ENCODE results near the gene KLHL7.
"Not testable (repeated sequence)": the region's sequence is repeated elsewhere in the genome, so short reads cannot be mapped to it uniquely, and the experiment has no call there.

The KLHL7 gene

DNA sequence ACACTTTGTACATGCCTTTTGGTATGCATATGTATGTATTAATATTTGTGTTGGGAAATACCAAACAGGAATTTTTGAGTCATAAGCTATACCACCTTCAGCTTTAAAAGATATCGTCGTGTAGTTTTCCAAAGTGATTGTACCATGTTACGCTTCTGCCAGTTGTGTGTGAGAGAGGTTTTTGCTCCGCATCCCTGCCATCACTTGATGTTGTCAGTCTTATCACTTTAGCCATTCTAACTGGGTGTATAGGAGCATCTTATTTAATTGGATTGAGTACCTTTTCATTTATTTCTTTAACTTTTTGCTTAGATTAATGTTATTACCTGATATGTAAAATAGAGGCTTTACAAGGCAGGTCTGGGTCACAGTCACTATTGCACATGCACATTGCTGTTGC is 3.4 kb downstream of the KLHL7 start:
- DNase-seq (ENCODE audit: low read depth) = peak; percentile 7
- Histone ChIP-seq H3K27me3 (replicated peaks; ENCODE audit: control insufficient read depth, insufficient read depth, low read length) (no peaks in the 10 kb centered on the region), H3K4me1 (ENCODE audit: control insufficient read depth, insufficient read depth, low read length) (peaks cover 32% of the 10 kb centered on the region), H3K9ac (ENCODE audit: low read length) (no peak overlapping the region), H3K4me3 (ENCODE audit: low read length) (no peak overlapping the region), H3K9me3 (ENCODE audit: control insufficient read depth, low read length) (no peaks in the 10 kb centered on the region), H3K36me3 (ENCODE audit: control insufficient read depth, insufficient read depth, low read length, severe bottlenecking) (no peaks in the 10 kb centered on the region)

DNA sequence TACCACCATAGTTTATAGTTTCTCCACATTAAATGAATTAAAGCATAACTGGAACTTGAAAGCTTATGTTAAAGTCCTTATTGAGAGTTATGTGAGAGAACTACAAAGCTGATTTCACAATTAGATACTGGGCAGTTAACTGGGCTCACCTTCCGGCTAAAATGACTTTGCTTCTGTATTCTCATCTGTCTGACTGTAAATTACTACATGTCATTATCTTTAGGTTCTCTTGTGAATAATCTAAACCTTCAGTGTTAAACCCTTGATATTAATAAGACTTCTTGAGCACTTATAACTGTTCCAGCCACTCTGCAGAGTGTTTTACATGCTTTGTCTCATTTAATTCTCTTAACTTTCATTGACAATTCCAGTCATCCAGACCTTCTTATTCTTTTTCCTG is 3.9 kb downstream of the KLHL7 start:
- Histone ChIP-seq H3K4me1 (ENCODE audit: control insufficient read depth, insufficient read depth, low read length) (peaks cover 32% of the 10 kb centered on the region), H3K27me3 (replicated peaks; ENCODE audit: control insufficient read depth, insufficient read depth, low read length) (no peaks in the 10 kb centered on the region), H3K4me3 (ENCODE audit: low read length) (no peak overlapping the region), H3K9ac (ENCODE audit: low read length) (no peak overlapping the region), H3K36me3 (ENCODE audit: control insufficient read depth, insufficient read depth, low read length, severe bottlenecking) (no peaks in the 10 kb centered on the region), H3K9me3 (ENCODE audit: control insufficient read depth, low read length) (no peaks in the 10 kb centered on the region)
- no peak for DNase-seq (ENCODE audit: low read depth)

DNA sequence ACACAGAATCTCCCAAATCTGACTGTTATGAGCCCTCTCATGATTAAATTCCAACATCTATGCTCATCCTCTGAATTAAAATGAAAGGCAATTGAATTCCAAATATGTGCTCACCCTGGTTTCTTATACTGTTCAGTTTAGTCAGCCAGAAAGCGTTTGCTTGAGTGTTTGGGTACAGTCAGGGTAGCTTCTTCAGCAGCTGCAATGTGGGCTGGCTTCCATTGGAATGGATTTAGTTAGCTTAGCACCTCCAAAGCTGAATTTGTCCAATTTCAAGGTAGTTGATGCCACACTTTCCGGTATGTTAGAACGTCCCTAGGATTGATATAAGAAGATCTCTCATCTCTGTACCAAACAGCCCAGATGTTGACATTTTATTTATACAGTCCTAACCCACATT is 9.3 kb downstream of the KLHL7 start:
- peak; percentile 44 for DNase-seq (ENCODE audit: low read depth)
- Histone ChIP-seq H3K36me3 (ENCODE audit: control insufficient read depth, insufficient read depth, low read length, severe bottlenecking) (no peaks in the 10 kb centered on the region), H3K9ac (ENCODE audit: low read length) (no peak overlapping the region), H3K9me3 (ENCODE audit: control insufficient read depth, low read length) (no peaks in the 10 kb centered on the region), H3K27me3 (replicated peaks; ENCODE audit: control insufficient read depth, insufficient read depth, low read length) (no peaks in the 10 kb centered on the region), H3K4me1 (ENCODE audit: control insufficient read depth, insufficient read depth, low read length) (peaks cover 32% of the 10 kb centered on the region), H3K4me3 (ENCODE audit: low read length) (no peak overlapping the region)

DNA sequence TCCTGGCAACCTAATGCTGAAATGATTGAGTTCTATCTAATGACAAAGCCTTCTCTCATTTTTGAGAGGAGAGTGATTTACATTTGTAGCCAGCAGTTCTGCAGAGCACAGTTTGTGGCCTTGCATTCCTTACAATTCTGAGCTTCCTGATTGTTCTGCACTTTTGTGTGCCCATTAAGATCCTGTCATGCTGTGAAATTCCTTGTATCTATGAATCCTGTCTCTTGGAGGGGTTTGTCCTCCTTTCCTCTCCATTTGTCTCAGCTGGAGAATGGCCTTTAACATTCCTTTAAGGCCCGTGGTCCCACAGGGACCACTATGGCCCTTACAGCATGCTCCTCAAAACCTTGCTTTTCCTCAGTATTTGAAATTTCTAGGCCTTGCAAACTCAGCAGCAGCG is 10.4 kb downstream of the KLHL7 start:
- DNase-seq (ENCODE audit: low read depth) = peak; percentile 15
- no peak overlapping the region for H3K4me3 ChIP-seq (ENCODE audit: low read length)

DNA sequence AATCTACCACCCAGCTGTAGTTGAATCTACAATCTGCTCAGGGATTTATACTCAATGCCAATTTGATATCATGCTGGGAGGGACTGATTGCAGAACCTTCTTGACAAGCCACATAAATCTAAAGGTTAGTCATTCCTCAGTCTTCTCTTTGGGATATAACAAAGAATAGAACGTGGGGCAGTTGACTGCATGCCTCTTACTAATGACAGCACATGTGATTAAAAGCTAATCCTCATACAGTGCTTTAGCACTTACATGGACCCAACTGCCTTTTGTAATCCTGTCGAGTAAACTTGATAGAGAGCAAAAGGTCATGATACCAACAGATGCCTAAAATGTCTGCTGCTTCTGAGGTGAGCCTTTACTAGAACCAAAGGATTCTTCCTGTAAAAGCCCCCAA is 12.3 kb downstream of the KLHL7 start:
- no peak overlapping the region for H3K9ac ChIP-seq (ENCODE audit: low read length)
- DNase-seq (ENCODE audit: low read depth) = no peak
- H3K4me3 ChIP-seq (ENCODE audit: low read length) = no peak overlapping the region
- no peaks in the 10 kb centered on the region for H3K9me3 ChIP-seq (ENCODE audit: control insufficient read depth, low read length)
- no peaks in the 10 kb centered on the region for H3K27me3 ChIP-seq (replicated peaks; ENCODE audit: control insufficient read depth, insufficient read depth, low read length)
- no peaks in the 10 kb centered on the region for H3K36me3 ChIP-seq (ENCODE audit: control insufficient read depth, insufficient read depth, low read length, severe bottlenecking)
- H3K4me1 ChIP-seq (ENCODE audit: control insufficient read depth, insufficient read depth, low read length) = peaks cover 28% of the 10 kb centered on the region

More for the DNA sequence above, 10.4 kb downstream of the KLHL7 start:
- Histone ChIP-seq H3K9me3 (ENCODE audit: control insufficient read depth, low read length) (no peaks in the 10 kb centered on the region), H3K36me3 (ENCODE audit: control insufficient read depth, insufficient read depth, low read length, severe bottlenecking) (no peaks in the 10 kb centered on the region), H3K4me1 (ENCODE audit: control insufficient read depth, insufficient read depth, low read length) (peaks cover 28% of the 10 kb centered on the region), H3K9ac (ENCODE audit: low read length) (no peak overlapping the region), H3K27me3 (replicated peaks; ENCODE audit: control insufficient read depth, insufficient read depth, low read length) (no peaks in the 10 kb centered on the region)

DNA sequence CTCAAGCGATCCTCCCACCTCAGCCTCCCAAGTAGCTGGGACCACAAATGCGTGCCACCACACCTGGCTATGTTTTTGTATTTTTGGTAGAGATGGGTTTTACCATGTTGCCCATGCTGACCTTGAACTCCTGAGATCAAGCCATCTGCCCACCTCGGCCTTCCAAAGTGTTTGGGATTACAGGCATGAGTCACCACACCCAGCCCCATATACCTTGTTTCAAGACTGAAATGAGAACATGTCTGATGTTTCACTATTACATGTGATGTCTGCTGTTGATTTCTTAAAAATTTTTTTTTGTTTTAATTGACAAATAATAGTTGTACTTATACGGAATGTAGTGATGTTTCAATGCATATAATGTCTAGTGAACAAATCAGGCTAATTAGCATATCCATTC is 14.5 kb downstream of the KLHL7 start:
- H3K4me3 ChIP-seq (ENCODE audit: low read length) = no peak overlapping the region
- no peak for DNase-seq (ENCODE audit: low read depth)
- peaks cover under 1% of the 10 kb centered on the region for H3K36me3 ChIP-seq (ENCODE audit: control insufficient read depth, insufficient read depth, low read length, severe bottlenecking)
- H3K9me3 ChIP-seq (ENCODE audit: control insufficient read depth, low read length) = no peaks in the 10 kb centered on the region
- peaks cover 26% of the 10 kb centered on the region for H3K4me1 ChIP-seq (ENCODE audit: control insufficient read depth, insufficient read depth, low read length)
- H3K27me3 ChIP-seq (replicated peaks; ENCODE audit: control insufficient read depth, insufficient read depth, low read length) = no peaks in the 10 kb centered on the region
- no peak overlapping the region for H3K9ac ChIP-seq (ENCODE audit: low read length)

DNA sequence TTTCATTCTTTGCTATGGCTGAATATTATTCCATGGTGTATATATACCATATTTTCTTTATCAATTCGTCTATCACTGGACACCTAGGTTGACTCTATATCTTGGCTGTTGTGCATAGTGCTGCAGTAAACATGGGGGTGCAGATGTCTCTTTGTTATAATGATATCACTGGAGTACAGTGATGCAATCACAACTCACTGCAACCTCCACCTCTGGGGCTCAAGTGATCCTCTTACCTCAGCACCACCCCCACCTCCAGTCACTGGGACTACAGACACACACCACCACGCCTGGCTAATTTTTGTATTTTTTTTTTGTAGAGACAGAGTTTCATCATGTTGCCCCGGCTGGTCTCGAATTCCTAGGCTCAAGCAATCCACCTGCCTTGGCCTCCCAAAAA is 15.6 kb downstream of the KLHL7 start:
- H3K27me3 ChIP-seq (replicated peaks; ENCODE audit: control insufficient read depth, insufficient read depth, low read length) = no peaks in the 10 kb centered on the region
- H3K9ac ChIP-seq (ENCODE audit: low read length) = no peak overlapping the region
- peaks cover 11% of the 10 kb centered on the region for H3K36me3 ChIP-seq (ENCODE audit: control insufficient read depth, insufficient read depth, low read length, severe bottlenecking)

DNA sequence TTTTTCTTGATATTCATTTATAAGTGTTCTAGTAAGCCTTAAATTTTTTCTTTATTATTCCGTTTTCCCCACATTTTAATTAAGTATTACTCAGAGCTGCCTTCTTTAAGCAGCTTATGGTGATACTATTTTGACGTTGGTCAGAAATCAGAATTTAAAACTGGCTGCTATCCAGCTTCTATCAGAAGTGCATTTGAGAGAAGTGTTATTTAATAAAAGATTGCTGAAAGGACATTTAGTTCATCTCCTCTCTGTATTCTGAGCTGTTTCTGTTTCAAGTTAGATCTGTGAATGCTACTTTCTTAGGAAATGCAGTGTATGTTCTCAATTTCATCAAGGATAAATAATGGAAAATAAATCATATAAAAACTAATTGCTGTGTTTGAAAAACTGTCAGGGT is 17.4 kb downstream of the KLHL7 start:
- Histone ChIP-seq H3K4me3 (ENCODE audit: low read length) (no peak overlapping the region), H3K27me3 (replicated peaks; ENCODE audit: control insufficient read depth, insufficient read depth, low read length) (no peaks in the 10 kb centered on the region), H3K9me3 (ENCODE audit: control insufficient read depth, low read length) (no peaks in the 10 kb centered on the region), H3K36me3 (ENCODE audit: control insufficient read depth, insufficient read depth, low read length, severe bottlenecking) (peaks cover 28% of the 10 kb centered on the region), H3K9ac (ENCODE audit: low read length) (no peak overlapping the region), H3K4me1 (ENCODE audit: control insufficient read depth, insufficient read depth, low read length) (peaks cover 3% of the 10 kb centered on the region)
- DNase-seq (ENCODE audit: low read depth) = no peak

More for the DNA sequence above, 15.6 kb downstream of the KLHL7 start:
- Histone ChIP-seq H3K4me3 (ENCODE audit: low read length) (no peak overlapping the region), H3K4me1 (ENCODE audit: control insufficient read depth, insufficient read depth, low read length) (peaks cover 17% of the 10 kb centered on the region), H3K9me3 (ENCODE audit: control insufficient read depth, low read length) (no peaks in the 10 kb centered on the region)
- no peak for DNase-seq (ENCODE audit: low read depth)

DNA sequence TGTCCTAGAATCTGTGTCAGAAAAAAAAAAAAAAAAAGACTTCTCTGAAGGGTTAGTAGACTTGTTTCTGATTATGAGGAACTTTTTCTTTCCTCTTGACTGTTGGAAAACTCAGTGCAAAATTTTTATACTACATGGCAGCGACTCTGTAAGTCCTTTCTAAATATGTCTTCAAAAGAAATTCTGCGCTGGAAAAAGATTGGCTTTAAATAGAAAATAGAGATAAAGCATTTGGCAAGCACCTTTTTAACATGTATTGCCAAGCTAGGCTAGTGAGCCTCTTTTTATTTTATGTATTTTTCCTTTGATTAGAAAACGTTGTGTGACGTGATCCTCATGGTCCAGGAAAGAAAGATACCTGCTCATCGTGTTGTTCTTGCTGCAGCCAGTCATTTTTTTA is 17.9 kb downstream of the KLHL7 start:
- DNase-seq (ENCODE audit: low read depth) = no peak
- no peak overlapping the region for H3K4me3 ChIP-seq (ENCODE audit: low read length)
- peaks cover 32% of the 10 kb centered on the region for H3K36me3 ChIP-seq (ENCODE audit: control insufficient read depth, insufficient read depth, low read length, severe bottlenecking)

DNA sequence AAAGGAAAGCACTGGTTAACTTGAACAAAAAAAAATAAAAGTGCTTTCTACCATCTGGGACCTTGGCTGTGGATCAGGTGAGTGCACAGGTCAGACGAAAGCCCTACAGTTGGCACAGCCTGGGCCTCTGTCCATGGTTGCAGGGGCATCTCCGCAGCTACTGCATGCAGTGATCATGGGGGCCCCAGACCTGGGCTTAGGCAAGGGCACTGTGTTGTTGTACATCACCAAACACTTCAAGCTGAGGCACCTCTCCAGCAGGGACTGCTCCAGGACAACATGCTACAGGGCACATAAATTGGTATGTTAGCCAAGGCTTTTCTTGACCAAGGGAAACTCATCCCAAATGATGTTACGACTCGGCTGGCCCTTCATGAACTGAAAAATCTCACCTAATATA is 23.5 kb downstream of the KLHL7 start:
- H3K4me1 ChIP-seq (ENCODE audit: control insufficient read depth, insufficient read depth, low read length) = peaks cover 5% of the 10 kb centered on the region
- H3K9me3 ChIP-seq (ENCODE audit: control insufficient read depth, low read length) = no peaks in the 10 kb centered on the region
- H3K36me3 ChIP-seq (ENCODE audit: control insufficient read depth, insufficient read depth, low read length, severe bottlenecking) = peaks cover 58% of the 10 kb centered on the region
- no peaks in the 10 kb centered on the region for H3K27me3 ChIP-seq (replicated peaks; ENCODE audit: control insufficient read depth, insufficient read depth, low read length)
- H3K9ac ChIP-seq (ENCODE audit: low read length) = no peak overlapping the region
- H3K4me3 ChIP-seq (ENCODE audit: low read length) = no peak overlapping the region
- no peak for DNase-seq (ENCODE audit: low read depth)

More for the DNA sequence above, 17.9 kb downstream of the KLHL7 start:
- Histone ChIP-seq H3K9me3 (ENCODE audit: control insufficient read depth, low read length) (no peaks in the 10 kb centered on the region), H3K27me3 (replicated peaks; ENCODE audit: control insufficient read depth, insufficient read depth, low read length) (no peaks in the 10 kb centered on the region), H3K4me1 (ENCODE audit: control insufficient read depth, insufficient read depth, low read length) (no peaks in the 10 kb centered on the region), H3K9ac (ENCODE audit: low read length) (no peak overlapping the region)

DNA sequence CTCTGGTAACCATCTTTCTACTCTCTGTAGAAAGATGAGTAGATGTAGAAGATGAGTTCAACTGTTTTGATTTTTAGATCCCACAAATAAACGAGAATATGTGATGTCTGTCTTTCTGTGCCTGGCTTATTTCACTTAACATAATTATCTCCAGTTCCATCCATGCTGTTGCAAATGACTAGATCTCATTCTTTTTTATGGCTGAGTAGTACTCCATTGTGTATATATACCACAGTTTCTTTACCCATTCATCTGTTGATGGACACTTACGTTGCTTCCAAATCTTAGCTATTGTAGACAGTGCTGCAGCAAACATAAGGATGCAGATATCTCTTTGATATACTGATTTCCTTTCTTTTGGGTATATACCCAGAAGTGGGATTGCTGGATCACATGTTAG is 26.2 kb downstream of the KLHL7 start:
- H3K9me3 ChIP-seq (ENCODE audit: control insufficient read depth, low read length); H3K4me1 ChIP-seq (ENCODE audit: control insufficient read depth, insufficient read depth, low read length); DNase-seq (ENCODE audit: low read depth); H3K4me3 ChIP-seq (ENCODE audit: low read length); H3K9ac ChIP-seq (ENCODE audit: low read length); H3K27me3 ChIP-seq (replicated peaks; ENCODE audit: control insufficient read depth, insufficient read depth, low read length): not testable (repeated sequence)
- H3K36me3 ChIP-seq (ENCODE audit: control insufficient read depth, insufficient read depth, low read length, severe bottlenecking) = peaks cover 41% of the 10 kb centered on the region

DNA sequence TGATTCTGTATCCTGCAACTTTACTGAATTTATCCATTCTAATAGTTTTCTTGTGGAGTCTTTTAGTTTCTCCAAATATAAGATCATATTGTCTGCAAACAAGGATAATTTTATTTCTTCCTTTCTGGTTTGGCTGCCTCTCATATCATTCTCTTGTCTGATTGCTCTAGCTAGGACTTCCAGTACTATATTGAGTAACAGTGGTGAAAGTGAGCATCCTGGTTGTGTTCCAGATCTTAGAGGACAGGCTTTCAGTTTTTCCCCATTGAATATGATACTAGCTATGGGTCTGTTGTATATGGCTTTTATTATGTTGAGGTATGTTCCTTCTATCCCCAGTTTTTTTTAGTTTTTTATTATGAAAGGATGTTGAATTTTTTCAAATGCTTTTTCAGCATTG is 28.2 kb downstream of the KLHL7 start:
- Histone ChIP-seq H3K4me1 (ENCODE audit: control insufficient read depth, insufficient read depth, low read length) (peaks cover 5% of the 10 kb centered on the region), H3K27me3 (replicated peaks; ENCODE audit: control insufficient read depth, insufficient read depth, low read length) (no peaks in the 10 kb centered on the region), H3K4me3 (ENCODE audit: low read length) (no peak overlapping the region), H3K9me3 (ENCODE audit: control insufficient read depth, low read length) (no peaks in the 10 kb centered on the region), H3K36me3 (ENCODE audit: control insufficient read depth, insufficient read depth, low read length, severe bottlenecking) (peaks cover 22% of the 10 kb centered on the region), H3K9ac (ENCODE audit: low read length) (no peak overlapping the region)
- DNase-seq (ENCODE audit: low read depth) = no peak
